A673 (cell line): Measurements from ENCODE around the gene C3orf62. TPM values are rescaled to one million over a fixed set of nuclear protein-coding genes. Genes with fewer than 3 reads are reported as not detected.
"Not testable (repeated sequence)": the region's sequence is repeated elsewhere in the genome, so short reads cannot be mapped to it uniquely, and the experiment has no call there.

Source experiments
- BruUV-seq: library from RNA; stranded (reverse); fragments of 400-500 nt; replicated peaks from 2 replicates; lab custom pipeline; 2021; lab: Mats Ljungman, UMichigan
- CTCF ChIA-PET: fragments of 300-600 bp; sonication (Branson Sonifier 250); formaldehyde crosslinking; loops from one replicate; lab custom pipeline; 2022; ENCODE audit warnings: antibody characterized with exemption; lab: Charles Lee
- POLR2A ChIA-PET: fragments of 300-600 bp; sonication (Branson Sonifier 250); formaldehyde crosslinking; loops from one replicate; lab custom pipeline; 2022; ENCODE audit warnings: antibody characterized with exemption; ENCODE audit not compliant: low non-redundant PET; lab: Charles Lee
- DNase-seq: peaks from one replicate; pipeline ENCODE4 v3.0.0-alpha.2; 2015; ENCODE audit warnings: low spot score
- H3K27ac ChIP-seq: fragments of 200-600 bp; sonication (generic); 2 replicates; pipeline ENCODE4 v1.5.1; 2016; ENCODE audit warnings: mixed run types, low read depth, mild to moderate bottlenecking, mixed read lengths, antibody characterized with exemption, low read length; ENCODE audit not compliant: poor library complexity, severe bottlenecking
- H3K27me3 ChIP-seq: fragments of 200-600 bp; sonication (generic); replicated peaks from 2 replicates; pipeline ENCODE4 v1.6.1; 2017; ENCODE audit warnings: mixed run types, low read depth, mild to moderate bottlenecking, mixed read lengths, antibody characterized with exemption, low read length; ENCODE audit not compliant: insufficient read depth, poor library complexity
- H3K36me3 ChIP-seq: fragments of 200-600 bp; sonication (generic); 2 replicates; pipeline ENCODE4 v1.6.1; 2016; ENCODE audit warnings: mixed run types, mild to moderate bottlenecking, mixed read lengths, antibody characterized with exemption, low read length; ENCODE audit not compliant: insufficient read depth, poor library complexity, severe bottlenecking
- H3K4me1 ChIP-seq: fragments of 200-600 bp; sonication (generic); 2 replicates; pipeline ENCODE4 v1.6.1; 2017; ENCODE audit warnings: mixed run types, mild to moderate bottlenecking, mixed read lengths, antibody characterized with exemption, low read length; ENCODE audit not compliant: insufficient read depth, poor library complexity, severe bottlenecking
- H3K4me3 ChIP-seq: fragments of 200-600 bp; sonication (generic); 2 replicates; pipeline ENCODE4 v1.5.1; 2016; ENCODE audit warnings: low read depth, mixed run types, mild to moderate bottlenecking, mixed read lengths, low read length; ENCODE audit not compliant: poor library complexity, severe bottlenecking
- H3K9me3 ChIP-seq: fragments of 200-600 bp; sonication (generic); 2 replicates; pipeline ENCODE4 v1.6.1; 2016; ENCODE audit warnings: mixed run types, low read depth, mild to moderate bottlenecking, mixed read lengths, antibody characterized with exemption, low read length; ENCODE audit not compliant: poor library complexity, severe bottlenecking
- CTCF ChIP-seq: fragments of 300-800, 200-600 bp; sonication (generic); conservative IDR thresholded peaks from 2 replicates; pipeline ENCODE4 v1.5.1; 2017; ENCODE audit warnings: low read depth, mild to moderate bottlenecking, antibody characterized with exemption, low read length, moderate library complexity, mixed read lengths
- EZH2 ChIP-seq: fragments of 200-600 bp; sonication (generic); IDR thresholded peaks from 2 replicates; pipeline ENCODE4 v1.6.1; 2017; ENCODE audit warnings: borderline replicate concordance, low read depth, mild to moderate bottlenecking, mixed read lengths, antibody characterized with exemption, low read length; ENCODE audit not compliant: poor library complexity, severe bottlenecking
- intact Hi-C: fragments of 100-400 bp; cut with micrococcal nuclease; formaldehyde crosslinking; loops from one replicate; pipeline ENCODE4 v1.10.0; 2022; ENCODE audit not compliant: unreplicated experiment
- total RNA-seq: library from RNA; stranded (reverse); gene quantifications from 2 replicates; pipeline ENCODE4 v1.2.3, GENCODE V29; 2021

C3orf62 gene
- total RNA-seq, 1 experiment from 2014 or later, result 2.0 TPM

GRCh38 chr3:49237344-49237743 is 39.7 kb downstream of the C3orf62 start:
- no peaks in the 10 kb centered on the region for H3K9me3 ChIP-seq
- H3K36me3 ChIP-seq, result no peaks in the 10 kb centered on the region
- POLR2A ChIA-PET, result no interaction called here
- TF ChIP-seq CTCF, result no peak
- no peak for TF ChIP-seq EZH2
- no peaks in the 10 kb centered on the region for H3K4me1 ChIP-seq
- intact Hi-C loops, result no loop called here
- no peak overlapping the region for H3K27ac ChIP-seq
- H3K27me3 ChIP-seq, result no peaks in the 10 kb centered on the region
- BruUV-seq, result no TSS peak
- CTCF ChIA-PET, result no interaction called here
- no peak for DNase-seq
- H3K4me3 ChIP-seq, result no peak overlapping the region

- Histone ChIP-seq H3K27me3 (no peaks in the 10 kb centered on the region), H3K9me3 (no peaks in the 10 kb centered on the region), H3K27ac (no peak overlapping the region), H3K36me3 (no peaks in the 10 kb centered on the region), H3K4me3 (no peak overlapping the region), H3K4me1 (no peaks in the 10 kb centered on the region)
- no peak for TF ChIP-seq CTCF
- TF ChIP-seq EZH2, result no peak
- ChIA-PET POLR2A (no interaction called here), CTCF (no interaction called here)
- no peak for DNase-seq
- intact Hi-C loops, result no loop called here
- no TSS peak for BruUV-seq
Observed at GRCh38 chr3:49236226-49236625, 40.8 kb downstream of the C3orf62 start.

GRCh38 chr3:49228817-49229216 is 48.2 kb downstream of the C3orf62 start:
- H3K36me3 ChIP-seq, POLR2A ChIA-PET, BruUV-seq, H3K27me3 ChIP-seq, H3K9me3 ChIP-seq, H3K4me3 ChIP-seq, H3K27ac ChIP-seq, H3K4me1 ChIP-seq, CTCF ChIA-PET, intact Hi-C loops, DNase-seq: not testable (repeated sequence)

GRCh38 chr3:49222002-49222401 is 55.0 kb downstream of the C3orf62 start:
- Histone ChIP-seq H3K4me1 (no peaks in the 10 kb centered on the region), H3K36me3 (no peaks in the 10 kb centered on the region), H3K27ac (no peak overlapping the region), H3K27me3 (no peaks in the 10 kb centered on the region), H3K9me3 (no peaks in the 10 kb centered on the region), H3K4me3 (no peak overlapping the region)
- no peak for DNase-seq
- no peak for TF ChIP-seq CTCF
- no peak for TF ChIP-seq EZH2
- ChIA-PET POLR2A (no interaction called here), CTCF (no interaction called here)
- intact Hi-C loops, result no loop called here
- BruUV-seq, result no TSS peak

- H3K9me3 ChIP-seq, intact Hi-C loops, H3K36me3 ChIP-seq, H3K27ac ChIP-seq, DNase-seq, H3K4me3 ChIP-seq, POLR2A ChIA-PET, BruUV-seq, H3K27me3 ChIP-seq, H3K4me1 ChIP-seq, CTCF ChIA-PET: not testable (repeated sequence)
Observed at GRCh38 chr3:49220985-49221563, 56.0 kb downstream of the C3orf62 start.
